CD14-positive monocyte (primary cell): ENCODE results near the gene ACP3. TPM values are rescaled to one million over a fixed set of nuclear protein-coding genes. Genes with fewer than 3 reads are reported as not detected.
A peak's percentile ranks its signal among the peaks of the same experiment; 100 is the strongest.

Experiments
- DNase-seq, 3 donors: peaks; one replicate each; pipeline ENCODE4 v3.0.0-alpha.2; 2011 to 2022
- H2AFZ ChIP-seq: 2 replicates; pipeline ENCODE4 v1.6.0; 2012; ENCODE audit warnings: mild to moderate bottlenecking, low read depth, low read length, inconsistent platforms; ENCODE audit not compliant: insufficient read depth, poor library complexity, severe bottlenecking
- H3K27ac ChIP-seq, 2 donors: 1 replicate in 1 of 2; 2 replicates in 1 of 2; pipeline ENCODE4 v1.5.1; 2012 to 2013; ENCODE audit warnings: low read length in 2 of 2, control low read depth in 1 of 2, inconsistent platforms in 1 of 2, low read depth in 1 of 2, mild to moderate bottlenecking in 1 of 2
- H3K27me3 ChIP-seq, 2 donors: one replicate each; pipeline versions ENCODE4 v1.6.0 to v1.6.1; 2011 to 2013; ENCODE audit warnings: low read length in 2 of 2; ENCODE audit not compliant: control insufficient read depth in 2 of 2, insufficient read depth in 2 of 2
- H3K36me3 ChIP-seq, 2 donors: replicated peaks in 1 of 2; 1 replicate in 1 of 2; 2 replicates in 1 of 2; pipeline versions ENCODE4 v1.5.1 to v1.6.1; 2012 to 2013; ENCODE audit warnings: low read length in 2 of 2, control low read depth in 1 of 2, inconsistent platforms in 1 of 2, mild to moderate bottlenecking in 1 of 2; ENCODE audit not compliant: insufficient read depth in 2 of 2, control insufficient read depth in 1 of 2
- H3K4me1 ChIP-seq, 2 donors: 1 replicate in 1 of 2; 2 replicates in 1 of 2; pipeline versions ENCODE4 v1.5.1 to v1.6.1; 2012 to 2013; ENCODE audit warnings: low read length in 2 of 2, control low read depth in 1 of 2, inconsistent platforms in 1 of 2, mild to moderate bottlenecking in 1 of 2, moderate library complexity in 1 of 2; ENCODE audit not compliant: insufficient read depth in 2 of 2, control insufficient read depth in 1 of 2
- H3K4me2 ChIP-seq: replicated peaks from 2 replicates; pipeline ENCODE3; 2012; ENCODE audit warnings: low read length, moderate library complexity, mild to moderate bottlenecking; ENCODE audit not compliant: poor library complexity, severe bottlenecking; ENCODE audit errors: extremely low read depth
- H3K4me3 ChIP-seq, 3 experiments: fragments of 200-600 bp in 1 of 3; sonication (generic) in 1 of 3; replicated peaks in 1 of 3; 1 replicate in 2 of 3; 2 replicates in 1 of 3; pipeline ENCODE4 v1.5.1; 2011 to 2013; ENCODE audit warnings: low read length in 3 of 3, mild to moderate bottlenecking in 3 of 3, control low read depth in 2 of 3, low read depth in 2 of 3, inconsistent platforms in 1 of 3, moderate library complexity in 1 of 3
- H3K79me2 ChIP-seq: 2 replicates; pipeline ENCODE4 v1.6.0; 2012; ENCODE audit warnings: mild to moderate bottlenecking, control low read depth, inconsistent platforms, low read length, moderate library complexity; ENCODE audit not compliant: insufficient read depth
- H3K9ac ChIP-seq: 2 replicates; pipeline ENCODE4 v1.6.0; 2017; ENCODE audit warnings: low read length, mild to moderate bottlenecking; ENCODE audit not compliant: insufficient read depth, poor library complexity, severe bottlenecking
- H3K9me3 ChIP-seq, 2 donors: replicated peaks in 1 of 2; 1 replicate in 1 of 2; 2 replicates in 1 of 2; pipeline versions ENCODE4 v1.5.1 to v1.6.1; 2012 to 2013; ENCODE audit warnings: low read length in 2 of 2, control low read depth in 1 of 2; ENCODE audit not compliant: control insufficient read depth in 1 of 2, insufficient read depth in 1 of 2
- H4K20me1 ChIP-seq: 2 replicates; pipeline ENCODE4 v1.6.0; 2012; ENCODE audit warnings: mild to moderate bottlenecking, low read length, control low read depth, moderate library complexity; ENCODE audit not compliant: insufficient read depth
- H3K27ac Mint-ChIP-seq, 7 donors: one replicate each; pipeline ENCODE4 v1.8.0; 2020; ENCODE audit warnings: mild to moderate bottlenecking in 7 of 7, mixed read lengths in 7 of 7, moderate library complexity in 6 of 7, inconsistent platforms in 2 of 7
- H3K27me3 Mint-ChIP-seq, 3 donors: one replicate each; pipeline ENCODE4 v1.8.0; 2021 to 2022; ENCODE audit warnings: low read depth in 3 of 3, mild to moderate bottlenecking in 3 of 3, mixed read lengths in 3 of 3, moderate library complexity in 3 of 3, inconsistent platforms in 1 of 3
- H3K36me3 Mint-ChIP-seq, 2 donors: one replicate each; pipeline ENCODE4 v1.8.0; 2020; ENCODE audit warnings: mixed read lengths in 2 of 2, inconsistent platforms in 1 of 2, mild to moderate bottlenecking in 1 of 2
- H3K4me1 Mint-ChIP-seq: one replicate; pipeline ENCODE4 v1.8.0; 2020; ENCODE audit warnings: mild to moderate bottlenecking, mixed read lengths
- H3K4me3 Mint-ChIP-seq, 2 donors: one replicate each; pipeline ENCODE4 v1.8.0; 2020; ENCODE audit warnings: mild to moderate bottlenecking in 2 of 2, mixed read lengths in 2 of 2, moderate library complexity in 1 of 2
- H3K9me3 Mint-ChIP-seq, 7 donors: one replicate each; pipeline ENCODE4 v1.8.0; 2020 to 2022; ENCODE audit warnings: mixed read lengths in 7 of 7, mild to moderate bottlenecking in 6 of 7, moderate library complexity in 6 of 7, inconsistent platforms in 2 of 7
- CTCF ChIP-seq: fragments of 200-600 bp; IDR thresholded peaks from one replicate; pipeline ENCODE4 v1.8.0; 2022; ENCODE audit warnings: antibody characterized with exemption, mild to moderate bottlenecking
- WGBS: methylation state at CpG from one replicate; pipeline ENCODE4 v1.1.5; 2013; ENCODE audit warnings: missing lambda C conversion rate; ENCODE audit not compliant: insufficient coverage; 5-methylcytosine and 5-hydroxymethylcytosine counted together
- intact Hi-C, 2 donors: fragments of 100-400 bp; cut with micrococcal nuclease; formaldehyde crosslinking; loops; one replicate each; pipeline versions ENCODE4 v1.15.0 to v1.15.1; 2023
- polyA plus RNA-seq, 3 donors: library from polyadenylated mRNA; depleted of rRNA in 1 of 3; unstranded in 2 of 3; stranded (reverse) in 1 of 3; fragments of 300-500 nt in 2 of 3; fragments of >200 nt in 1 of 3; fragmentation: Illumina TruSeq in 2 of 3; gene quantifications; 1 replicate in 2 of 3; 2 replicates in 1 of 3; pipeline ENCODE4 v1.2.3, GENCODE V29; 2012 to 2021

Gene ACP3
- polyA plus RNA-seq, 3 donors: 33.9 to 55.6 (median 44.0) TPM

GRCh38 chr3:132378048-132378762 is 61.0 kb downstream of the ACP3 start:
- 100% methylated on average over 1 of the region's 2 CpGs for WGBS
- Mint-ChIP-seq H3K9me3 (peaks cover 0 to 5% (median 2%) of the 10 kb centered on the region in 7 donors), H3K27me3 (peaks cover 0 to 1% (median 0%) of the 10 kb centered on the region in 3 donors), H3K27ac (no peak overlapping the region), H3K4me3 (no peak overlapping the region), H3K4me1 (no peaks in the 10 kb centered on the region), H3K36me3 (peaks cover 39 to 47% of the 10 kb centered on the region in 2 donors)
- H3K27me3 ChIP-seq: no peaks in the 10 kb centered on the region
- no peak for TF ChIP-seq CTCF
- H3K9ac ChIP-seq: no peak overlapping the region
- H3K79me2 ChIP-seq: no peaks in the 10 kb centered on the region
- H4K20me1 ChIP-seq: peaks cover 15% of the 10 kb centered on the region
- H2AFZ ChIP-seq: no peak overlapping the region
- no peak for DNase-seq
- intact Hi-C loops: no loop called here
- no peak overlapping the region for H3K27ac ChIP-seq
- no peaks in the 10 kb centered on the region for H3K4me1 ChIP-seq
- no peak overlapping the region for H3K4me2 ChIP-seq
- H3K4me3 ChIP-seq: no peak overlapping the region
- peaks cover 6 to 40% of the 10 kb centered on the region in 2 donors for H3K36me3 ChIP-seq
- peaks cover 0 to 7% of the 10 kb centered on the region in 2 donors for H3K9me3 ChIP-seq

- Histone ChIP-seq H3K27ac (no peak overlapping the region), H3K4me1 (no peaks in the 10 kb centered on the region), H4K20me1 (peaks cover 15% of the 10 kb centered on the region), H3K9ac (no peak overlapping the region), H3K4me2 (no peak overlapping the region), H3K9me3 (peaks cover 0 to 11% of the 10 kb centered on the region in 2 donors), H3K36me3 (peaks cover 6 to 40% of the 10 kb centered on the region in 2 donors), H3K79me2 (no peaks in the 10 kb centered on the region), H2AFZ (no peak overlapping the region), H3K27me3 (no peaks in the 10 kb centered on the region), H3K4me3 (no peak overlapping the region)
- no peak for DNase-seq
- intact Hi-C loops: no loop called here
- H3K4me1 Mint-ChIP-seq: no peaks in the 10 kb centered on the region
- no peak overlapping the region for H3K4me3 Mint-ChIP-seq
- H3K9me3 Mint-ChIP-seq: peaks cover 0 to 9% (median 3%) of the 10 kb centered on the region in 7 donors
- TF ChIP-seq CTCF: no peak
- H3K27me3 Mint-ChIP-seq: peaks cover 0 to 1% (median 0%) of the 10 kb centered on the region in 3 donors
- H3K27ac Mint-ChIP-seq: peak overlapping the region in 1 of 7 donors; percentile 18
- peaks cover 39 to 43% of the 10 kb centered on the region in 2 donors for H3K36me3 Mint-ChIP-seq
- no CpG with 5 or more reads among the region's 2 CpGs for WGBS
Observed at GRCh38 chr3:132378846-132379245, 61.6 kb downstream of the ACP3 start.
